Astrocyte (in vitro differentiated cells and primary cell): ENCODE data around the gene SCFD1. TPM values are rescaled to one million over a fixed set of nuclear protein-coding genes. Genes with fewer than 3 reads are reported as not detected.

Source experiments
- DNase-seq: peaks from one replicate; pipeline ENCODE4 v3.0.0-alpha.2; 2010; ENCODE audit warnings: low read depth
- FAIRE-seq: peaks from 2 replicates; lab custom pipeline; 2011; peaks lifted over from hg19 to GRCh38; lab: Jason Lieb, UNC
- H2AFZ ChIP-seq: 2 replicates; pipeline ENCODE4 v1.6.0; 2012; ENCODE audit warnings: low read depth, low read length, inconsistent platforms
- H3K27ac ChIP-seq: 2 replicates; pipeline ENCODE4 v1.5.1; 2011; ENCODE audit warnings: low read depth, low read length, inconsistent platforms
- H3K27me3 ChIP-seq: 2 replicates; pipeline ENCODE4 v1.6.0; 2011; ENCODE audit warnings: low read length, inconsistent platforms; ENCODE audit not compliant: insufficient read depth
- H3K36me3 ChIP-seq: 2 replicates; pipeline ENCODE4 v1.5.1; 2011; ENCODE audit warnings: low read length, inconsistent platforms; ENCODE audit not compliant: insufficient read depth
- H3K4me1 ChIP-seq: 2 replicates; pipeline ENCODE4 v1.5.1; 2011; ENCODE audit warnings: low read length, inconsistent platforms; ENCODE audit not compliant: insufficient read depth
- H3K4me2 ChIP-seq: 2 replicates; pipeline ENCODE4 v1.6.0; 2012; ENCODE audit warnings: low read length, inconsistent platforms
- H3K4me3 ChIP-seq: 2 replicates; pipeline ENCODE4 v1.5.1; 2011; ENCODE audit warnings: low read depth, mild to moderate bottlenecking, low read length, inconsistent platforms; ENCODE audit not compliant: insufficient read depth
- H3K79me2 ChIP-seq: 2 replicates; pipeline ENCODE4 v1.6.0; 2012; ENCODE audit warnings: mild to moderate bottlenecking, low read length, inconsistent platforms; ENCODE audit not compliant: insufficient read depth
- H3K9ac ChIP-seq: 2 replicates; pipeline ENCODE4 v1.6.0; 2012; ENCODE audit warnings: mild to moderate bottlenecking, low read length, inconsistent platforms
- H3K9me3 ChIP-seq: 2 replicates; pipeline ENCODE4 v1.5.1; 2012; ENCODE audit warnings: low read depth, mild to moderate bottlenecking, low read length, inconsistent platforms; ENCODE audit not compliant: insufficient read depth
- H4K20me1 ChIP-seq: 2 replicates; pipeline ENCODE4 v1.6.0; 2012; ENCODE audit warnings: low read length, inconsistent platforms; ENCODE audit not compliant: insufficient read depth
- H3K27ac Mint-ChIP-seq: one replicate; pipeline ENCODE4 v1.8.0; 2021; ENCODE audit warnings: mild to moderate bottlenecking, mixed read lengths; ENCODE audit not compliant: unreplicated experiment
- H3K27me3 Mint-ChIP-seq: one replicate; pipeline ENCODE4 v1.8.0; 2021; ENCODE audit warnings: low read depth, mixed read lengths; ENCODE audit not compliant: unreplicated experiment
- H3K36me3 Mint-ChIP-seq: one replicate; pipeline ENCODE4 v1.8.0; 2021; ENCODE audit warnings: low read depth, mixed read lengths; ENCODE audit not compliant: unreplicated experiment
- H3K4me1 Mint-ChIP-seq: one replicate; pipeline ENCODE4 v1.8.0; 2021; ENCODE audit warnings: low read depth, mixed read lengths; ENCODE audit not compliant: unreplicated experiment
- H3K4me3 Mint-ChIP-seq: one replicate; pipeline ENCODE4 v1.8.0; 2021; ENCODE audit warnings: mild to moderate bottlenecking, moderate library complexity, mixed read lengths; ENCODE audit not compliant: unreplicated experiment
- H3K9me3 Mint-ChIP-seq: one replicate; pipeline ENCODE4 v1.8.0; 2021; ENCODE audit warnings: mild to moderate bottlenecking, mixed read lengths; ENCODE audit not compliant: unreplicated experiment
- EZH2 ChIP-seq: IDR thresholded peaks from 2 replicates; pipeline ENCODE4 v1.6.1; 2012; ENCODE audit warnings: mild to moderate bottlenecking, low read length, inconsistent platforms; ENCODE audit not compliant: insufficient read depth
- total RNA-seq: library from RNA; stranded (reverse); gene quantifications from 2 replicates; pipeline ENCODE4 v1.2.1, GENCODE V29; 2021
- TF ChIP-seq, protein P1 (sequence below): IDR thresholded peaks from 2 replicates; pipeline ENCODE4 v1.5.1; 2011; ENCODE audit warnings: low read depth, mild to moderate bottlenecking, inconsistent platforms, low read length, moderate library complexity; ENCODE audit not compliant: insufficient read depth

Gene SCFD1
- total RNA-seq, 1 donor from 2014 or later: 82.2 TPM

DNA sequence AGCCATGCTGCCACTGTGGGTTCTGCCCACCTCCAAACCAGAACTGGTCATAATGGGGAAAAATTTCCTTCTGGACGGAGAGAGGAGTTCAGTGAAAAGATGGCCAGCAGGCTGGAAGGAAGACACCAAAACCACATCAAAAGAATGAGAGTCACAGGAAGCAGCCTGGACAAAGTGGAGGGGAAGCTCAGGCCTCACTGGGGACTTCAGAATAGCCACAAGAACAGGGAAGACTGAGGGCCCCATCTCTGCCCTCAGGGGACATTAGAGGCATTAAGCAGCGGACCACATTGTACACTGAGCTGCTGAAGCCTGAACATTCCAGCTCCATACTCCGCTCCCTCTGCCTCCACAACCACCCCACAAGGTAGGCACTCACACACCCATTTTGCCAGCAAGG, 132.7 kb downstream of the SCFD1 start:
- H3K4me2 ChIP-seq: no peak overlapping the region
- no peak overlapping the region for H3K4me3 ChIP-seq
- H3K27me3 ChIP-seq: peaks cover 2% of the 10 kb centered on the region
- H3K27ac ChIP-seq: no peak overlapping the region
- Mint-ChIP-seq H3K27me3 (peaks cover 16% of the 10 kb centered on the region), H3K27ac (no peak overlapping the region), H3K4me3 (no peak overlapping the region), H3K36me3 (no peaks in the 10 kb centered on the region), H3K9me3 (peaks cover 11% of the 10 kb centered on the region), H3K4me1 (peaks cover 1% of the 10 kb centered on the region)
- no peaks in the 10 kb centered on the region for H4K20me1 ChIP-seq
- H3K4me1 ChIP-seq: no peaks in the 10 kb centered on the region
- no peak for TF ChIP-seq EZH2
- TF ChIP-seq, protein P1, sequence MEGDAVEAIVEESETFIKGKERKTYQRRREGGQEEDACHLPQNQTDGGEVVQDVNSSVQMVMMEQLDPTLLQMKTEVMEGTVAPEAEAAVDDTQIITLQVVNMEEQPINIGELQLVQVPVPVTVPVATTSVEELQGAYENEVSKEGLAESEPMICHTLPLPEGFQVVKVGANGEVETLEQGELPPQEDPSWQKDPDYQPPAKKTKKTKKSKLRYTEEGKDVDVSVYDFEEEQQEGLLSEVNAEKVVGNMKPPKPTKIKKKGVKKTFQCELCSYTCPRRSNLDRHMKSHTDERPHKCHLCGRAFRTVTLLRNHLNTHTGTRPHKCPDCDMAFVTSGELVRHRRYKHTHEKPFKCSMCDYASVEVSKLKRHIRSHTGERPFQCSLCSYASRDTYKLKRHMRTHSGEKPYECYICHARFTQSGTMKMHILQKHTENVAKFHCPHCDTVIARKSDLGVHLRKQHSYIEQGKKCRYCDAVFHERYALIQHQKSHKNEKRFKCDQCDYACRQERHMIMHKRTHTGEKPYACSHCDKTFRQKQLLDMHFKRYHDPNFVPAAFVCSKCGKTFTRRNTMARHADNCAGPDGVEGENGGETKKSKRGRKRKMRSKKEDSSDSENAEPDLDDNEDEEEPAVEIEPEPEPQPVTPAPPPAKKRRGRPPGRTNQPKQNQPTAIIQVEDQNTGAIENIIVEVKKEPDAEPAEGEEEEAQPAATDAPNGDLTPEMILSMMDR: no peak
- no peaks in the 10 kb centered on the region for H3K79me2 ChIP-seq
- H3K9ac ChIP-seq: no peak overlapping the region
- H2AFZ ChIP-seq: no peak overlapping the region
- no peaks in the 10 kb centered on the region for H3K36me3 ChIP-seq
- H3K9me3 ChIP-seq: no peaks in the 10 kb centered on the region
- no peak for DNase-seq
- FAIRE-seq: no peak

DNA sequence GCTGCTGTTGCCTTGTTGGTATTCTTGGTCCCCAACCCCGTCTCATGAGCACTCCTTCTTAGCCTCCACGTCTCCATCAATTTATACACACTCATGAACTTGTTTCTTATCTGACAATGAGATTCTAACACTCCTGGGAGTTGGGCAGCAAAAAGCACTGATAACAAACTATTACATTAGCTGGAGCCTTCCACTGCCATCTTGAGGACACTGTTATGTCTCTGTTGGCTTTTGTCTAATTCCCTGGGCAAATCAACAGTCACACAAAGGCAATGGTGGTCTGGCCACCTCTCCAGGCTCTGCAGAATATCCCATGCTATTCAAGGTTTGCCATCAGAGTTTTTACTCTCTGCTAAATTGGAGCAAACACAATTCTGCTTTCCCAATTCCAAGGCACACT, 134.5 kb downstream of the SCFD1 start:
- no peak for DNase-seq

DNA sequence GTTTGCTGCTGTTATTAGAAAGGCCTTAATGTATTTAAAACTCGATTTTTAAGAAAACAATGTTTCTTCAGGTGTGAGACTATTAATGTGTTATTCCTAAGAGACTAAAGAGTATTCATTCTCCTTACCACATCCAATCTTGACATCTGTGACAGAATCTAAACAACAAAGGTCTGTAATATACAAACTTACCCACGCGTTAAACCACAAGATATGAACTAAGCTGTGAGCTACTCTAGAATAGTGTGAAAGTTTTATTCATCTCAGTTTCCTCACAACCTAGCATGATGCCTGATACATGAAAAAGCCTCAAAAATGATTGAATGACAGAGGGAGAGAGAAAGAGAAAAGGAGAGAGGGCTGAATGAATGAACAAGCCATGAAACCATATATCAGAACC, 135.0 kb downstream of the SCFD1 start:
- Mint-ChIP-seq H3K4me1 (peaks cover 1% of the 10 kb centered on the region), H3K36me3 (no peaks in the 10 kb centered on the region), H3K4me3 (no peak overlapping the region), H3K9me3 (peaks cover 14% of the 10 kb centered on the region), H3K27ac (no peak overlapping the region), H3K27me3 (peaks cover 16% of the 10 kb centered on the region)
- no peaks in the 10 kb centered on the region for H4K20me1 ChIP-seq
- no peaks in the 10 kb centered on the region for H3K36me3 ChIP-seq
- no peak overlapping the region for H3K9ac ChIP-seq
- no peak overlapping the region for H2AFZ ChIP-seq
- DNase-seq (no peak), FAIRE-seq (no peak)
- H3K27ac ChIP-seq: no peak overlapping the region
- TF ChIP-seq, protein P1: no peak
- H3K4me1 ChIP-seq: no peaks in the 10 kb centered on the region
- H3K27me3 ChIP-seq: peaks cover 2% of the 10 kb centered on the region
- H3K4me3 ChIP-seq: no peak overlapping the region
- H3K9me3 ChIP-seq: no peaks in the 10 kb centered on the region
- H3K79me2 ChIP-seq: no peaks in the 10 kb centered on the region
- H3K4me2 ChIP-seq: no peak overlapping the region

More for the DNA sequence above, 134.5 kb downstream of the SCFD1 start:
- H3K9me3 ChIP-seq: no peaks in the 10 kb centered on the region
- H3K4me2 ChIP-seq: no peak overlapping the region
- no peaks in the 10 kb centered on the region for H4K20me1 ChIP-seq
- H3K4me1 ChIP-seq: no peaks in the 10 kb centered on the region
- Mint-ChIP-seq H3K36me3 (no peaks in the 10 kb centered on the region), H3K27ac (no peak overlapping the region), H3K27me3 (peaks cover 16% of the 10 kb centered on the region), H3K9me3 (peaks cover 16% of the 10 kb centered on the region), H3K4me3 (no peak overlapping the region), H3K4me1 (peaks cover 1% of the 10 kb centered on the region)
- no peak for FAIRE-seq
- no peak overlapping the region for H3K4me3 ChIP-seq
- no peak overlapping the region for H3K27ac ChIP-seq
- TF ChIP-seq, protein P1: no peak
- no peak for TF ChIP-seq EZH2
- H2AFZ ChIP-seq: no peak overlapping the region
- H3K9ac ChIP-seq: no peak overlapping the region
- no peaks in the 10 kb centered on the region for H3K36me3 ChIP-seq
- H3K79me2 ChIP-seq: no peaks in the 10 kb centered on the region
- peaks cover 2% of the 10 kb centered on the region for H3K27me3 ChIP-seq
